T-helper 17 cell (primary cell): ENCODE measurements around the gene SPOCD1. TPM values are rescaled to one million over a fixed set of nuclear protein-coding genes. Genes with fewer than 3 reads are reported as not detected.
A peak's percentile ranks its signal among the peaks of the same experiment; 100 is the strongest.

Source experiments
- ATAC-seq: fragments of 150-1000 bp; cut with Tn5 transposase; 2 replicates; pipeline ENCODE4 v1.10.0; 2021; ENCODE audit warnings: mild to moderate bottlenecking, moderate library complexity
- DNase-seq, 3 donors: peaks; one replicate each; pipeline versions ENCODE4 v3.0.0 to v3.0.0-alpha.2; 2020 to 2021
- H3K9me3 ChIP-seq: one replicate; pipeline ENCODE4 v1.7.0; 2013; ENCODE audit warnings: low read length, mild to moderate bottlenecking; ENCODE audit not compliant: control insufficient read depth, poor library complexity, severe bottlenecking
- H3K27ac Mint-ChIP-seq: one replicate; pipeline ENCODE4 v1.8.0; 2022; ENCODE audit warnings: mild to moderate bottlenecking, moderate library complexity, mixed read lengths
- H3K27me3 Mint-ChIP-seq: one replicate; pipeline ENCODE4 v1.8.0; 2022; ENCODE audit warnings: mixed read lengths
- H3K36me3 Mint-ChIP-seq: one replicate; pipeline ENCODE4 v1.8.0; 2022; ENCODE audit warnings: low read depth, mixed read lengths
- H3K4me1 Mint-ChIP-seq: one replicate; pipeline ENCODE4 v1.8.0; 2022; ENCODE audit warnings: mild to moderate bottlenecking, mixed read lengths
- H3K4me3 Mint-ChIP-seq: one replicate; pipeline ENCODE4 v1.8.0; 2022; ENCODE audit warnings: mild to moderate bottlenecking, moderate library complexity, mixed read lengths
- total RNA-seq, 4 donors: library from RNA in 2 of 4; stranded (reverse) in 2 of 4; gene quantifications; one replicate each; pipeline ENCODE4 v1.2.3 and lab custom pipeline; 2022 to 2026

Gene SPOCD1
- total RNA-seq, 2 donors from 2014 or later: 0.30 to 7.5 TPM

DNA sequence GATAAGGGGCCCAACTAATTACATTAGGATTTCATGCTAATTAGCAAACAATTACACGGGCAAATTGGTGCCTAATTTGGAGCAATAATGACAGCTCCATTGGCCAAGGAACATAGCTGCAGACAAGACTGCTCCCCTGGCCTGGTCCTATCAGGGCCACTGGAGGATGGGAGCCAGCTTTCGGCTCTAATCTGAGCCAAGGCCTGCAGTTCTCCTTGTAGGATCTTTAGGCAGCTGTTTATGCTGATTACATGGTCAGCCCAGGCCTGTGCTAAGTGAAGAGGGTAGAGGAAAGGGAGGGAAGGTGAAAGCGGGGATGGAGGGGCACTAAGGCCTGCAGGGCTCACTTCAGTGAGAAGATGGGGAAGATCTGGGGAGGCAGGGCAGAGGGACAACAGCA, 39.3 kb downstream of the SPOCD1 start:
- peaks cover 66% of the 10 kb centered on the region for H3K27me3 Mint-ChIP-seq
- DNase-seq (no peak), ATAC-seq (no peak)
- H3K9me3 ChIP-seq: no peaks in the 10 kb centered on the region
- H3K27ac Mint-ChIP-seq: no peak overlapping the region
- H3K4me3 Mint-ChIP-seq: no peak overlapping the region
- peaks cover 25% of the 10 kb centered on the region for H3K4me1 Mint-ChIP-seq
- peaks cover 8% of the 10 kb centered on the region for H3K36me3 Mint-ChIP-seq

DNA sequence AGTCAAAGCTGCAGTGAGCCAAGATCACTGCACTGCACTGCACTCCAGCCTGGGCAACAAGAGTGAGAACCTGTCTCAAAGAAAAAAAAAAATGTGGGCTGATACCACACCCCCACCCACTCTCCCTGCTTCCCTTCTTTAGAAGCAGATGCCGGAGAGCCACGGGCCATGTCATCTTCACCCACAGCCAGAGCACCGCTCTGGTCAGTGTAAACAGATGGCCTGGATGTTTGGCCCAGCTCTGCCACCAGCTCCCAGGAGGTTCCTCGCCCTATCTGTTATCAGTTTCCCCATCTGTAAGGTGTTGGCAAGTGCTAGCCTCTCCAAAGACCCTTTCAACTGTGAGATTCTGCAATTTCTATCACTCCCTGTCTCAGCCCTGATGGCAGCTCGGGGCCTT, 39.8 kb downstream of the SPOCD1 start:
- DNase-seq: no peak
- H3K27me3 Mint-ChIP-seq: peaks cover 66% of the 10 kb centered on the region
- H3K9me3 ChIP-seq: no peaks in the 10 kb centered on the region
- peaks cover 8% of the 10 kb centered on the region for H3K36me3 Mint-ChIP-seq
- no peak for ATAC-seq
- H3K4me3 Mint-ChIP-seq: no peak overlapping the region
- peaks cover 30% of the 10 kb centered on the region for H3K4me1 Mint-ChIP-seq
- no peak overlapping the region for H3K27ac Mint-ChIP-seq

DNA sequence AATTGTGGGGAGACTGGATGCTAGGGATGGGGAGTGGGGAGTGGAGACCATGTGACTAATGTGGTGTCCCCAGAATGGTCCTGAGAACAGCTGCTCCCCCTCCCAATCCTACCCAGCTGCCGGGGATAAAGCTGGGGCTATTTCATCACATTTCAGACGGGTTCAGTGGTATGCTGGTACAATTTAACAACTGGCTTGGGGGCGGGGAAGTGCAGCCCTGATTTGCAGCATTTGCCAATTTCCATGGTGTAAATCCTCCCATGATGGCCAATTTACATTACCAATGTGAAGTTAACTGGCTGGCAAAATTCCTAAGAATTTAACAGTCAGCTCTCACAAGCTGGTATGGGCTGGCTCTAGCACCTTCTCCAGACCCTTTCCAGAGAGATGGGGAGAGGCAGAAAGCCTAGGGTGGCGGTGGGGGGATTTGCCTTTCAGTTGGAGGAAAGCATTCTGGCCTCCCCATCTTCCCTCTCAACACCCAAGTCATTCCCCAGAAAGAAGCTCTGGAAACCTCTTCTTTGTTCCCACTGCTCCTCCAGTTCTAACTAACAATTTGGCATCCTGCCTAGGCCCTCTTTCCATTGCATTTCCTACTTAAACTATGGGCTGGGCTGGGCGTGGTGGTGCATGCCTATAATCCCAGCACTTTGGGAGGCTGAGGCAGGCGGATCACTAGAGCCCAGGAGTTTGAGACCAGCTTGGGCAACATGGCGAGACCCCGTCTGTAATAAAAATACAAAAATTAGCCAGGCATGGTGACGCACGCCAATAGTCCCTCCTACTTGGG, 40.4 kb downstream of the SPOCD1 start:
- Mint-ChIP-seq H3K27ac (no peak overlapping the region), H3K36me3 (peaks cover 8% of the 10 kb centered on the region), H3K27me3 (peaks cover 62% of the 10 kb centered on the region), H3K4me3 (no peak overlapping the region), H3K4me1 (peaks cover 33% of the 10 kb centered on the region)
- no peaks in the 10 kb centered on the region for H3K9me3 ChIP-seq
- ATAC-seq (no peak), DNase-seq (no peak)

DNA sequence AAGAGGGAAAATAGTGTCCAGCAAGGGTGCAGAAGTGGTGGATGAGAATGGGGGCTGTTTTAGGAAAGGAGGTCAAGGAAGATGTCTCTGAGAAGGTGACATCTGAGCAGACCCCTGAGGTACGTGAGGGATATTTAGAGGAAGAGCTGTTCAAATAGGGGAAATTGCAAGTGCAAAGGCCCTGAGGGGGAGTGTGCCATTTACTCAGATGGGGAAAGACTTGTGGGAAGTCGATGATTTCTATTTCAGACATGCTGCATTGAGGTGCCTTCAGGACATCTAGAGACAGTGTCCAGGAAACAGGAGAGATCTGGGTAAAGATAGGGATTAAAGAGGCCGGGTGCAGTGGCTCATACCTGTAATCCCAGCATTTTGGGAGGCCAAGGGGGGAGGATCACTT, 41.3 kb downstream of the SPOCD1 start:
- H3K4me3 Mint-ChIP-seq: no peak overlapping the region
- no peak overlapping the region for H3K27ac Mint-ChIP-seq

DNA sequence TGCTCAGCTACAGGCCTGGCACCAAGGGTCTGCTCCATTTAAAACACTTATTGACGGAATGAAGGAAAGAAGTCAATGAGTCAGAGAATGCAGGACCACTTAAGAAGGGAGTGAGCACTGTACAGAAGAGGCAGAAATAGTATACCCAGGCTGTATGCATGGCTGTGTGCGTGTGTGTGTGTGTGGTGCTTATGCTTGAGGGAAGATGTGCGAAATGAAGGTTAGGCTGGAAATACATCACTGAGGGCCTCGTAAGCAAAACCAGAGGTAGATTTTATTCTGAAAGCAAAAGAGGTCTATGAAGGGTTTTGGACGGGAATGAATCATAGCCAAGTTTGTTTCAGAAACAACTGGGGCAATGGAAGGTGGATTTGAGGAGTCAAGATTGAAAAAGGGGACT, 42.0 kb downstream of the SPOCD1 start:
- peaks cover 8% of the 10 kb centered on the region for H3K36me3 Mint-ChIP-seq
- DNase-seq: no peak
- no peak overlapping the region for H3K27ac Mint-ChIP-seq
- peaks cover 38% of the 10 kb centered on the region for H3K4me1 Mint-ChIP-seq
- no peaks in the 10 kb centered on the region for H3K9me3 ChIP-seq
- H3K27me3 Mint-ChIP-seq: peaks cover 51% of the 10 kb centered on the region
- no peak overlapping the region for H3K4me3 Mint-ChIP-seq
- ATAC-seq: no peak

More for the DNA sequence above, 41.3 kb downstream of the SPOCD1 start:
- Mint-ChIP-seq H3K27me3 (peaks cover 53% of the 10 kb centered on the region), H3K36me3 (peaks cover 8% of the 10 kb centered on the region), H3K4me1 (peaks cover 35% of the 10 kb centered on the region)
- no peaks in the 10 kb centered on the region for H3K9me3 ChIP-seq
- ATAC-seq: no peak
- DNase-seq: no peak

DNA sequence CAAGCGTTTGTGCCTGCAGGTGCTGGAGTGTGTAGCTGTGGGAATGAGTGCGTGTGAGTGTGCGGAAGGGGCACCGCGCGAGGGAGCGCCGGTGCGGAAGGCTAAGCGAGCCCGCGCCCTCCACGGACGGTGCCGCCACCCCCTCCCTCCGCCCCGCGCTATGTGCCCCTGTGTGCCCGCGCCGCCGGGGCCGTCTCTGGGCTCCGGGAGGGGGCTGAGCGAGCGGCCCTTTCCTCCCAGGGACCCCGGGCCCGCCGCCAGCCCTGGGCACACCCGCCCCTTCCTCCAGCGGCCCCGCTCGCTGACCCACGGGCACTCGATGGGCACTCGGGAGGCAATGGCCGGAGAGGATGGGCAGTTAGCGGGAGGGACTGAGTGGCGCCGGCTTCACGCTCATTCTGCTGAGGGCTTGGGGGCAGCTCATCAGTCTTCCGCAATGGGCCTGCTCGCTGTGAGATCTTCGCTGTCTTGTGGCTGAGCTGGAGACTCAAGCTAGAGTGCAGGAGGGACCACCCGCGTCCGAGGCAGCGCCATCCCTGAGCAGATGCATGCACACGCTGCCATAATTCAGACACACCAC, 43.1 kb downstream of the SPOCD1 start:
- H3K27me3 Mint-ChIP-seq: peaks cover 48% of the 10 kb centered on the region
- H3K27ac Mint-ChIP-seq: peak overlapping the region; percentile 69
- no peak for DNase-seq
- H3K9me3 ChIP-seq: no peaks in the 10 kb centered on the region
- ATAC-seq: peak; percentile 49
- peak overlapping the region; percentile 97 for H3K4me3 Mint-ChIP-seq
- peaks cover 8% of the 10 kb centered on the region for H3K36me3 Mint-ChIP-seq
- peaks cover 38% of the 10 kb centered on the region for H3K4me1 Mint-ChIP-seq

DNA sequence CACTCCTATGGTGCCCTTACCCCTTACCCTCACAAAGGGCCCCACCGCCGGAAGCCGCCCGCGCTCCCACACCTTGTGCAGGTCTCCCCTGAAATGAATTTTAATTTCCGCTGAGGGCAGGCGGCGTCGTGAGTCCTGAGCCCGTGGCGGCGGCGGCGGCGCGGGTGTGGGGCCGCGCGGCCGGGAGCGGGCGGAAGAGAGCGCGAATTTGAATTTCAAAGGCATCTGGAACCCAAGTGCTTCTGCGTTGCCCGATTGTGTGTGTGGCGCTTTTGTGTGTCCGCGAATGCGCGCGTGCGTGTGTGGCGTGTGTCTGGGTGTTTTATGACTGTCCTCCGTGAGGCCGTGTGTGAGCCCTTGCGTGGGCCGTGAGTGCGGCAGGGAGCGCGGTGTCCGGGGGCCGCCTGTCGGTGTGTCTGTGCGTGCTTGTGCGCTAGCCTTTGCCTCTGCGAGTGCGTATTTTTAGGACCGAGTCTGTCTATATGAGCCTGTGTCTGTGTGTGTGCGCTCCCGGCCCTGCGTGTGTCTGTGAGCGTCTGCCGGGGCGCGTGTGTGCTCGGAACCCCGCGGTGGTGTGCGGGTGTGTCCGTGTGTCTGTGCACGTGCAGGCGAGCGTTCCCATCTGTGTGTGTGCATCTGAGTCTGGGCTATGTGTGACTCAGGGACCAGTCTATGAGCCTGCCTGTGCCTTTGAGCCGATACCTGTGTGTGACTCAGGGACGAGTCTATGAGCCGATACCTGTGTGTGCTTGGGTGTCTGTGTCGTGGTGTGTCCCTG, 43.7 kb downstream of the SPOCD1 start:
- Mint-ChIP-seq H3K27me3 (peaks cover 41% of the 10 kb centered on the region), H3K27ac (peak overlapping the region; percentile 69), H3K4me1 (peaks cover 40% of the 10 kb centered on the region), H3K4me3 (peak overlapping the region; percentile 97), H3K36me3 (peaks cover 8% of the 10 kb centered on the region)
- ATAC-seq: peak; percentile 74
- DNase-seq: no peak
- no peaks in the 10 kb centered on the region for H3K9me3 ChIP-seq

DNA sequence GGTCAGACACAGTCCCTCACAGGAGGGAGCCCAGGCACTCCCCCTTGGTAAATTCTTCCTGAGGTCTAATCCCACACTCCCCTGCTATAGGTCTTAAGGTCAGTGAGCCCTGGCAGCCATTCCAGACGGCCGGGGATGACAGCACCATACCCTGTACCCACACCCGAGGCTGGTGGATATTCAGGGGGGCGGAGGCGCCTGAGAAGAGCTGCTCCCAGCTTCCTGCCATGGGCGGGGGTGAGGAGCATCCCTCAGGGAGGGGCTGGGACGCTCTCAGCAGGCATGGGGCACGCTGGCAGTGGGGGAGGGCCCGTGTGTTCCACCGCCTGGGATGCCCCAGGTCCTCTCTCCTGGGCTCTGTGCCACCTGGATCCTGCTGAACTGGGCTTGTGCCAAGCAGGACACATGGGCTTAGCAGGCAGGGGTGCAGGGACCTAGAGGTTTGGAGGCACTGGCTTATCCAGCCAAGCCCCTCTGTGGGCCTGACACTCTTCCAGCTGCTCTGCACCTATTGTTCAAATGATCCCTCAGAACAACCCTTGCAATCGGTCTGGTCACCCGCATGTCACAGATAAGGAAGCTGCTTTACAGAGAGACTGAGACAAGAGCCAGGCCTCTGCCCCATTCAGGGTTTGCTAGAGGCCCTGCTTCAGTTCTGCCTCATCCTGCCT, 46.0 kb downstream of the SPOCD1 start:
- Mint-ChIP-seq H3K27me3 (peaks cover 26% of the 10 kb centered on the region), H3K4me3 (peak overlapping the region; percentile 59)
- DNase-seq: no peak

DNA sequence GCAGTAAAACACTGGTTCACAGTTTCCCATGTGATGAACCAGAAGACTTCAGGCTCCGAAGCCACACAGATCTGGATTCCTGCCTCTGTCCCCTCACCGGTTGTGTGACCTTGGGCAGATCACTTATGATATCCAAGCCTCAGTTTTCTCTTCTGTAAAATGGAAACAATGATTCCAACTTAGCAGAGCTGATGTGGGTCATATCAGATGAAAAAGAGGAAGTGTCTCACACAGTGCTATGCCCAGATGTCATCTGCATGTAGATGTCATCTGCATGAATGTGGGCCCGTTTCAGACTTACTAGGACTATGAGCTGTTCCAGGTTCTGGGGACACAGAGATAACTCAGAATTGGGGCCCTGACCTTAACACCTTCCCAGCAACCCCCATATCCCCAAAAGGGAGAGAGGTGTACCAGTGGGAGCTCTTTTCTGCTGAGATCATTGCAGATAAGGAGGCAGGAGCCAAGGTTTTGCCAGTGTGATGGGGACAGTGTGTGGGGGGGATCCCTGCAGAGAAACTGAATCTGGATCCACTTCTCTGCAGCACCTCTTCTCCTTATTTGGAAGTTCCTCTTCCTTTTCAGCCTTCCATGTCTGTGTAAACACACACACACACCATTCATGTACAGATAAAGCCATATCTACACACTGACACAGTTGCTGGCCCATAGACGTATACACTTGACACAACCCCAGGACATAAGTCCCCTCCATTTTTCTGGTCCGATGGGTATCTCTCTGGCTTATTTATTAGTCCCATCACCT, 46.7 kb downstream of the SPOCD1 start:
- ATAC-seq (no peak), DNase-seq (no peak)
- Mint-ChIP-seq H3K27ac (no peak overlapping the region), H3K4me3 (no peak overlapping the region), H3K36me3 (peaks cover 2% of the 10 kb centered on the region), H3K4me1 (peaks cover 37% of the 10 kb centered on the region), H3K27me3 (peaks cover 19% of the 10 kb centered on the region)
- H3K9me3 ChIP-seq: no peaks in the 10 kb centered on the region

More for the DNA sequence above, 46.0 kb downstream of the SPOCD1 start:
- ATAC-seq: no peak
- Mint-ChIP-seq H3K4me1 (peaks cover 40% of the 10 kb centered on the region), H3K27ac (no peak overlapping the region), H3K36me3 (peaks cover 6% of the 10 kb centered on the region)
- no peaks in the 10 kb centered on the region for H3K9me3 ChIP-seq

DNA sequence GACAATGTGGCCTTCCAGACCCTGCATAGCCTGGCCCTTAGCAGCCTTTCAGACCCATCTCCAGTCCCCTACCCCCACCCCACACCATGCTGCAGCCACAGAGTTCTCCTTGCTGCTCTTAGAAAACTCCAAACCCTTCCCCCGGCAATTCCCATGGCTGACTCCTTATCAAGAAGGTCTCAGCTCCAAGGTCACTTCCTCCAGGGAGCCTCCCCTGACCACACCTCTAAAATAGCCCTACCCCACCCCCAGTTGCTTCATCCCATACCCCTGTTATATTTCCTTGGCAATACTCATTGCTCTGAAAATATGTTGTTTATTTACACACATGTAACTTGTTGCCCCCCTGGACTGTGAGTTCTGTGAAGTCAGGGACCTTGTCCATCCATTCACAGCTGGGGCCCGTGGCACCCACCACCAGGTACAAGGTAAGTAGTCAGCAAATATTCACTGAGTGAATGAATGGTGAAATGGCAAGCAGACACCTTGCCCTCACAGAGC, 47.4 kb downstream of the SPOCD1 start:
- no peak for ATAC-seq
- no peak for DNase-seq
- Mint-ChIP-seq H3K4me1 (peaks cover 33% of the 10 kb centered on the region), H3K36me3 (peaks cover 2% of the 10 kb centered on the region), H3K27ac (no peak overlapping the region), H3K4me3 (no peak overlapping the region), H3K27me3 (peaks cover 12% of the 10 kb centered on the region)
- no peaks in the 10 kb centered on the region for H3K9me3 ChIP-seq

DNA sequence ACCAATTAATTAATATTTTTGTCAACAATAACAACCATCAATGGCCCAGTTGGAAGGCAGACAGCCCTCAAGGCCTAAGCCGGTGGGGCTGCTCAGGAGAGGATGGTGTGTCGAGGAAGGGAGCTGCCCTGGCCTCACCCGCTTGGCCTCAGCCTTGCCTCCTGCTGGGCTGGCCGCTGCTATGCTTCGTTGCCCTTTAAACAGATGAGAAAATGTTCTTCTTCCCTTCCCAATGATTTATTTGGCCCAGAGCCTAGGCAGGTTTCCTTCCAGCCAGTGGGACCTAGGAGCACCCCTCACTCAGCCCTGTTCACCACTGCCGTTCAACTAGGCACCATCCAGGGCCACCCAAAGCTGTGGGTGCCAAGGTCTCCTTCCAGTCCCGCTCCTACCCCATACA, 48.6 kb downstream of the SPOCD1 start:
- Mint-ChIP-seq H3K4me1 (peaks cover 28% of the 10 kb centered on the region), H3K36me3 (no peaks in the 10 kb centered on the region), H3K27me3 (peaks cover 3% of the 10 kb centered on the region), H3K27ac (no peak overlapping the region), H3K4me3 (no peak overlapping the region)
- no peak for DNase-seq
- ATAC-seq: no peak
- no peaks in the 10 kb centered on the region for H3K9me3 ChIP-seq

DNA sequence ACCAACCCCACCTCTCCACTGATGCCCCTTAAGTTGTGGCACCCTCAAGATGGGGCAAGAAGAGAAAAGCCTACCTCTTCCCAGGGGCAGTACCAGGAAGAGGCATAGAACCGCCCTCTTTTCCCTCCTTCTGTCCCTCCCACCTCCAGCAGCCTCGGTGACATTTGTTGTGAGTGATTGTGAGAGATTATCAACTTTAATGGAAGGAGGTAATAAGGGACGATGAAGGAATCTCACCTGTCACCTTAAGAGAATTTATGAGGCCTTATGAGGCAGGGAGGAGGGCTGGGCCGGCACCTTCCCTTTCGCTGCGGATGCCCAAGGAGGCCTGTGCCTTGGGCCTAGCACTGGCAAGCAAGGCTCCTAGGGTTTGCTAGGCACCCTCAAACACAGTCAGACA, 50.3 kb downstream of the SPOCD1 start:
- Mint-ChIP-seq H3K27me3 (no peaks in the 10 kb centered on the region), H3K36me3 (no peaks in the 10 kb centered on the region), H3K4me1 (peaks cover 18% of the 10 kb centered on the region), H3K27ac (no peak overlapping the region), H3K4me3 (no peak overlapping the region)
- no peaks in the 10 kb centered on the region for H3K9me3 ChIP-seq
- ATAC-seq: no peak
- DNase-seq: no peak
